Neuronal stem cell (in vitro differentiated cells): Measurements from ENCODE around the gene ZAP70.
A peak's percentile ranks its signal among the peaks of the same experiment; 100 is the strongest.

Experiments
- DNase-seq: peaks from one replicate; pipeline ENCODE4 v3.0.0-alpha.2; 2013; ENCODE audit warnings: low spot score
- H2AFZ ChIP-seq: one replicate; pipeline ENCODE4 v1.6.1; 2013; ENCODE audit warnings: mild to moderate bottlenecking, low read length, inconsistent platforms
- H2AK5ac ChIP-seq: 2 replicates; pipeline ENCODE4 v1.6.1; 2013; ENCODE audit warnings: low read depth, mild to moderate bottlenecking, inconsistent platforms, low read length, moderate library complexity, mixed read lengths
- H2BK120ac ChIP-seq: 2 replicates; pipeline ENCODE4 v1.6.1; 2013; ENCODE audit warnings: low read depth, mild to moderate bottlenecking, inconsistent platforms, low read length, moderate library complexity, mixed read lengths
- H2BK12ac ChIP-seq: one replicate; pipeline ENCODE4 v1.6.1; 2013; ENCODE audit warnings: low read length, inconsistent platforms
- H2BK15ac ChIP-seq: 2 replicates; pipeline ENCODE4 v1.6.1; 2013; ENCODE audit warnings: mild to moderate bottlenecking, low read length, inconsistent platforms, mixed read lengths
- H2BK5ac ChIP-seq: one replicate; pipeline ENCODE4 v1.6.1; 2013; ENCODE audit warnings: inconsistent platforms, mild to moderate bottlenecking, low read length, moderate library complexity
- H3K14ac ChIP-seq: one replicate; pipeline ENCODE4 v1.6.1; 2013; ENCODE audit warnings: low read length, inconsistent platforms
- H3K18ac ChIP-seq: 2 replicates; pipeline ENCODE4 v1.6.1; 2013; ENCODE audit warnings: low read length, inconsistent platforms
- H3K23ac ChIP-seq: 2 replicates; pipeline ENCODE4 v1.6.1; 2013; ENCODE audit warnings: low read depth, mild to moderate bottlenecking, mixed read lengths, low read length, inconsistent platforms; ENCODE audit not compliant: poor library complexity
- H3K27ac ChIP-seq: replicated peaks from 3 replicates; pipeline ENCODE4 v1.5.1; 2013; ENCODE audit warnings: low read length, inconsistent platforms
- H3K27me3 ChIP-seq, 3 experiments: 2 replicates each; pipeline ENCODE4 v1.6.1; 2013; ENCODE audit warnings: low read length in 3 of 3, mild to moderate bottlenecking in 2 of 3, inconsistent platforms in 1 of 3, low read depth in 1 of 3, mixed read lengths in 1 of 3, moderate library complexity in 1 of 3; ENCODE audit not compliant: control insufficient read depth in 3 of 3, insufficient read depth in 3 of 3
- H3K36me3 ChIP-seq, 2 donors: replicated peaks in 1 of 2; 2 replicates each; pipeline ENCODE4 v1.6.1; 2013; ENCODE audit warnings: low read length in 2 of 2; ENCODE audit not compliant: control insufficient read depth in 2 of 2, insufficient read depth in 2 of 2
- H3K4ac ChIP-seq: 2 replicates; pipeline ENCODE4 v1.6.1; 2013; ENCODE audit warnings: inconsistent platforms, mild to moderate bottlenecking, low read length, moderate library complexity
- H3K4me1 ChIP-seq, 2 donors: 1 replicate in 1 of 2; 2 replicates in 1 of 2; pipeline ENCODE4 v1.6.1; 2013; ENCODE audit warnings: low read length in 2 of 2, low read depth in 1 of 2; ENCODE audit not compliant: control insufficient read depth in 2 of 2, insufficient read depth in 1 of 2
- H3K4me2 ChIP-seq: one replicate; pipeline ENCODE4 v1.6.1; 2013; ENCODE audit warnings: mild to moderate bottlenecking, low read length, inconsistent platforms; ENCODE audit not compliant: insufficient read depth, poor library complexity, severe bottlenecking
- H3K4me3 ChIP-seq, 2 donors: 2 replicates each; pipeline ENCODE4 v1.5.1; 2013; ENCODE audit warnings: low read length in 2 of 2, mild to moderate bottlenecking in 2 of 2, inconsistent platforms in 1 of 2, moderate library complexity in 1 of 2
- H3K79me1 ChIP-seq: one replicate; pipeline ENCODE4 v1.6.1; 2013; ENCODE audit warnings: low read depth, mild to moderate bottlenecking, inconsistent platforms, low read length, moderate library complexity
- H3K9ac ChIP-seq: one replicate; pipeline ENCODE4 v1.6.1; 2013; ENCODE audit warnings: mild to moderate bottlenecking, low read depth, low read length, inconsistent platforms; ENCODE audit not compliant: poor library complexity
- H3K9me3 ChIP-seq, 2 donors: replicated peaks in 1 of 2; 2 replicates each; pipeline versions ENCODE3 to v1.6.1; 2013; ENCODE audit warnings: low read length in 2 of 2, mild to moderate bottlenecking in 2 of 2, inconsistent platforms in 1 of 2, low read depth in 1 of 2, mixed read lengths in 1 of 2, moderate library complexity in 1 of 2; ENCODE audit not compliant: control insufficient read depth in 2 of 2, insufficient read depth in 1 of 2
- H4K8ac ChIP-seq: one replicate; pipeline ENCODE4 v1.6.1; 2013; ENCODE audit warnings: low read depth, mild to moderate bottlenecking, inconsistent platforms, low read length, moderate library complexity
- H4K91ac ChIP-seq: one replicate; pipeline ENCODE4 v1.6.1; 2013; ENCODE audit warnings: low read length, low read depth, mild to moderate bottlenecking, inconsistent platforms; ENCODE audit not compliant: poor library complexity
- WGBS, 2 donors: extraction: QIAGEN DNeasy Blood & Tissue Kit; methylation state at CpG; one replicate each; pipeline ENCODE4 v1.1.7; 2013; ENCODE audit warnings: missing lambda C conversion rate in 2 of 2, mixed read lengths in 1 of 2; ENCODE audit not compliant: insufficient read length in 2 of 2, insufficient replicate concordance in 1 of 2; ENCODE audit errors: extremely low coverage in 2 of 2; 5-methylcytosine and 5-hydroxymethylcytosine counted together

ZAP70 gene

GRCh38 chr2:97740590-97741182, 27.3 kb downstream of the ZAP70 start:
- Histone ChIP-seq H4K8ac (no peak overlapping the region), H3K4me1 (no peaks in the 10 kb centered on the region), H3K18ac (no peak overlapping the region), H3K23ac (no peak overlapping the region), H3K9me3 (peaks cover 0 to 2% of the 10 kb centered on the region in 2 donors), H2BK120ac (no peak overlapping the region), H3K4me2 (no peak overlapping the region), H2AFZ (peak overlapping the region; percentile 48), H3K4me3 (no peak overlapping the region), H2BK5ac (no peak overlapping the region), H3K4ac (no peak overlapping the region), H3K27me3 (no peaks in the 10 kb centered on the region), H2BK12ac (no peak overlapping the region), H3K14ac (no peak overlapping the region), H3K9ac (no peak overlapping the region), H2BK15ac (no peak overlapping the region), H3K79me1 (no peaks in the 10 kb centered on the region), H3K27ac (no peak overlapping the region), H2AK5ac (no peak overlapping the region), H4K91ac (no peak overlapping the region), H3K36me3 (peaks cover 0 to 5% of the 10 kb centered on the region in 2 donors)
- WGBS, 2 donors, result no CpG with 5 or more reads among the region's 19 CpGs
- peak; percentile 37 for DNase-seq

- Histone ChIP-seq H4K91ac (no peak overlapping the region), H2BK12ac (no peak overlapping the region), H2BK15ac (no peak overlapping the region), H3K79me1 (no peaks in the 10 kb centered on the region), H3K36me3 (peaks cover 0 to 5% of the 10 kb centered on the region in 2 donors), H3K27me3 (no peaks in the 10 kb centered on the region), H3K4me2 (no peak overlapping the region), H3K9ac (no peak overlapping the region), H2BK120ac (no peak overlapping the region), H2AK5ac (peak overlapping the region; percentile 27), H3K4me1 (no peaks in the 10 kb centered on the region), H4K8ac (no peak overlapping the region), H3K23ac (no peak overlapping the region), H3K27ac (no peak overlapping the region), H2AFZ (peak overlapping the region; percentile 48), H3K18ac (peak overlapping the region; percentile 48), H3K4me3 (no peak overlapping the region), H2BK5ac (no peak overlapping the region), H3K4ac (no peak overlapping the region), H3K9me3 (peaks cover 0 to 2% of the 10 kb centered on the region in 2 donors), H3K14ac (no peak overlapping the region)
- DNase-seq, result no peak
- whole genome bisulfite sequencing, 2 donors, result no CpG with 5 or more reads among the region's 20 CpGs
Observed at GRCh38 chr2:97741251-97741650, 27.9 kb downstream of the ZAP70 start.

GRCh38 chr2:97741686-97742085, 28.3 kb downstream of the ZAP70 start:
- H3K9me3 ChIP-seq, result peaks cover 0 to 2% of the 10 kb centered on the region in 2 donors
- H3K27me3 ChIP-seq, result no peaks in the 10 kb centered on the region
- no peak overlapping the region for H3K23ac ChIP-seq
- WGBS, 2 donors, result no CpG with 5 or more reads among the region's 4 CpGs
- no peak overlapping the region for H2AK5ac ChIP-seq
- H3K9ac ChIP-seq, result no peak overlapping the region
- no peak overlapping the region for H3K14ac ChIP-seq
- H3K4ac ChIP-seq, result no peak overlapping the region
- H2BK15ac ChIP-seq, result no peak overlapping the region
- no peaks in the 10 kb centered on the region for H3K79me1 ChIP-seq
- H3K36me3 ChIP-seq, result peaks cover 0 to 5% of the 10 kb centered on the region in 2 donors
- no peak overlapping the region for H3K4me2 ChIP-seq
- no peak overlapping the region for H3K4me3 ChIP-seq
- no peak overlapping the region for H2BK5ac ChIP-seq
- no peak overlapping the region for H2AFZ ChIP-seq
- H3K4me1 ChIP-seq, result no peaks in the 10 kb centered on the region
- no peak overlapping the region for H4K8ac ChIP-seq
- no peak overlapping the region for H4K91ac ChIP-seq
- DNase-seq, result no peak
- no peak overlapping the region for H2BK12ac ChIP-seq
- H3K18ac ChIP-seq, result no peak overlapping the region
- no peak overlapping the region for H3K27ac ChIP-seq
- no peak overlapping the region for H2BK120ac ChIP-seq

- Histone ChIP-seq H3K4me3 (no peak overlapping the region), H3K9ac (no peak overlapping the region), H3K36me3 (peaks cover 0 to 5% of the 10 kb centered on the region in 2 donors), H3K4ac (no peak overlapping the region), H2BK12ac (no peak overlapping the region), H3K9me3 (peaks cover 0 to 2% of the 10 kb centered on the region in 2 donors), H3K18ac (no peak overlapping the region), H2AK5ac (no peak overlapping the region), H4K8ac (no peak overlapping the region), H3K27ac (no peak overlapping the region), H4K91ac (no peak overlapping the region), H3K4me1 (no peaks in the 10 kb centered on the region), H2BK5ac (no peak overlapping the region), H2AFZ (no peak overlapping the region), H3K27me3 (no peaks in the 10 kb centered on the region), H3K23ac (no peak overlapping the region), H3K4me2 (no peak overlapping the region), H3K14ac (no peak overlapping the region), H2BK120ac (no peak overlapping the region), H2BK15ac (no peak overlapping the region), H3K79me1 (no peaks in the 10 kb centered on the region)
- WGBS, 2 donors, result no CpG with 5 or more reads among the region's 4 CpGs
- DNase-seq, result no peak
Observed at GRCh38 chr2:97742381-97742847, 29.0 kb downstream of the ZAP70 start.
